Left forelimb (tissue), 1 donor: Measurements from ENCODE around the gene PDPK1.

Source experiments
- DNase-seq: peaks from one replicate; pipeline ENCODE4 v3.0.0-alpha.2; 2018; ENCODE audit warnings: low spot score

PDPK1 gene

DNA sequence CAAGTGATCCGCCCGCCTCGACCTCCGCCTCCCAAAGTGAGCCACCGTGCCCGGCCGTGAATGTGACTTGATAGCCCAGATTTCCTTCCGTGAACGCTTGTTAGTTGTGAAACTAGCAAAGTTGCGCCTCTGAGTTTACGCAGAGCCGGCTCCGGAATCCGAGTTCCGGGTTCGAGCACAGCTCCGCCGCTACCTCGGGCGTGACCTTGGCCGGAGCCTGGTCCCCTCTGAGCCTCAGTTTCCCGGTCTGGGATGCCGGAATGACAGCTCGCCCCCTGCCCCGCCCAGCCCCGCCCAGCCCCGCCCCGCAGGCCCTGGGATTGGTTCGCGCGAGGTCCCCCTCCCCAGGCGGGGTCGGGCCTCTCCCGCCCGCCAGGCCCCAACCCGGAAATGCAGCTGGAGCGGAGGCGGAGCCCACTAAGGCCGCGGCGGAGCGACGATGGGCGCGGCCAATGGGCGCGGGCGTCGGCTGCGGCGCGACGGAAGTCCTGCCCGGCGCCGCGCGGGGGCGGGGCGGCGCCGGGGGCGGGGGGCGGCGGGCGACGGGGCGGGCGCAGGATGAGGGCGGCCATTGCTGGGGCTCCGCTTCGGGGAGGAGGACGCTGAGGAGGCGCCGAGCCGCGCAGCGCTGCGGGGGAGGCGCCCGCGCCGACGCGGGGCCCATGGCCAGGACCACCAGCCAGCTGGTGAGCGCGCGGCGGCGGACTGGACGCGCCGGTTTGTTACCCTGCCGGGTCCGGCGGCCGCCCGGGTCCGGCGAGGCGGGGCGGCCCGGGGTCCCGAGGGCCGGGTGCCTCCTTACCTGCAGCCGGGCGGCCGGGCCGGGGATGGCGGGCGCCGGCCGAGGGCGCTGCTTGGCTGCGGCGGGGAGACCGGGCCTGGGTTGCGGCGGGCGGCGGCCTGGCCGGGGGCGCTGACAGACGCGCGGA is at the start of gene PDPK1:
PDPK1 (plus strand) TSS at position 571 of the 929 bp plus-strand sequence; CDS start at position 663, 92 bp downstream.
- DNase-seq = peak; percentile 96

DNA sequence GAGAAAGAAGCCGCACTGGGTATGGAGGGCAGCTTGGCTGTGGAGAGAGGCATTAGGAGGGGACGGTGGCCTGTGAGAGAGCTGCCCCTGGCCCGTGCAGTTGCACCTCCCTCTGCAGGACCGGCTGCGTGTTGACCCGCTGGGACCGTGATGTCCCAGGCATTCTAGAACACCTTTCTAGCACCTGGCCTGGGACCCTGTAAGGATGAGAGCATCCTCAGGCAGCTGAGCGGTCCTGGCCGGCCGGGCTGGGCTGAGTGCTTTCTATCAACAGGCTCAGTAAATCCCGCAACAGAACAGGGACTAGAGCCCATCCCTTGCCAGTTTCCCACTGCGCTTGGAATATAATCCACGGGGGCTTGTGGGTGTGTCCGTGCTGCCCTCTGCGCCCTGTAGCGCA is 48.2 kb upstream of the PDPK1 start:
- DNase-seq = no peak

DNA sequence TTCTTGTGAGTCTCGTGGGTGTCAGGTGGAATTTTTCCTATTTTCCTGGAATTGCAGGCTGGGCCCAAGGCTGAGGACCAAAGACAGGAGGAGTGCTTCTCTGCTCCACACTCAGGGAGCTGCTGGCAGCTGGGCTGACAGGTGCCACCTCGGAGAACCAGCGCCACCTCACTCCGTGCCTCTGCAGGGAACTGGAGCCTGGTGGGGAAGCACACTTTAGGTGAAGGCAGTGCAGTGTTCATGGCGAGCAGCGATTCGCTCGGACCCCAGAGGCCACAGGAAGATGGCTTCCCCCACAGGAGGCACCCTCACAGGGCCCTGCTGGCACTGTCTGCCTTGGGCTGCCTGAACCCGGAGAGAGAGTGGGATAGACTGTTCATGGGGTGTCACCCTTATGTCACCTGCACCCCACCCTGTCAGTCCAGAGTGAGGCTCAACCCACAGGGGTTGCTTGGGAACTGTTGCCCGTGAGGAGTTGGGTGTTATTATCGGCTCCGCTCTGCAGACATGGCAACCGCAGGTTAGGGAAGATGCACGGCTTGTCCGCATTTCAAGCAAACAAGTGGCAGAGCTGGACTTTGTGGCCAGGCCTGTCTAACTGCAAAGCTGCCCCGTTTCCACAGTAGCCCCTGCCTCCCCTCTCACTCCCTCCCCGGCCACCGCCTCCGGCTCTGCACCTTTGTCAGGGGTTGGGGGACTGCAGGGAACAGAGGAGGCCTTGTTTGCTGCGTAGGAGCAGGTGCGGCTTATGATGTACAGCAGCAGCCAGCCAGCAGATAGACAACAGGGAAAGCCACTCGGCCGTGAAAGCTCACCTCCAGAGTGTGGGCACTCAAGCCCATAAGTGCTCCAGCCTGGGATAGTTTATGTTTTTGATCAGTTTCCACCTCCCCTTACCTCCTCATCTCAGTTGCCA is 47.4 kb upstream of the PDPK1 start:
- no peak for DNase-seq

- no peak for DNase-seq
These were observed 45.5 kb upstream of the PDPK1 start for GRCh38 chr16:2492292-2492691.

DNA sequence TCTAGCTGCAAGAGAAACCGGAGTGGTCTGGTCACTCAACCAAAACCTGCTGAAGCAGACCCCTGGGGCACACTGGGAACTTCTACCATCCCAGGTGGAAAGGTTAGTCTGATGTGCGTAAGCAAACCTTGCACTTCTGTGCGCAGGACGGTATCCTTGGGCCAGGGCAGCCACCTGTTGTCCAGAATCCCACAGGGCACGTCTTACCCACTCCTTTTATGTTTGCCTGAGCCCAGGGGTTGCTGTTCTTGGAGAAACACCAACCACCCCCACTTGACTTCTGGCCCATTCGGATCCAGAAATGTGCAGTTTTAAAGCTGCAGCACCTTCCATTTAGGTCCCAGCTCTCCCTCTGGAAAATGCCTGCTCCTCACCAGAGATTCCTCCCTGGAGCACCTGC is 44.2 kb upstream of the PDPK1 start:
- no peak for DNase-seq

GRCh38 chr16:2494616-2495015 is 43.2 kb upstream of the PDPK1 start:
- DNase-seq = no peak

DNA sequence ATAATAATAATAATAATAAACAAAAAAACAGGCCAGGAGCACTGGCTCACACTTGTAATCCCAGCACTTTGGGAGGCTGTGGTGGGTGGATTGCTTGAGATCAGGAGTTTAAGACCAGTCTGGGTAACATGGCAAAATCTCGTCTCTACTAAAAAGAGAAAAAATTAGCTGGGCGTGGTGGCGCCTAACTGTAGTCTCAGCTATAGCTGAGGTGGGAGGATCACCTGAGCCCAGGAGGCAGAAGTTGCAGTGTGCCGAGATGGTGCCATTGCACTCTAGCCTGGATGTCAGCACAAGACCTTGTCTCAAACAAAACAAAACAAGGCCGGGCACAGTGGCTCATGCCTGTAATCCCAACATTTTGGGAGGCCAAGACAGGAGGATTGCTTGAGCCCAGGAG is 42.8 kb upstream of the PDPK1 start:
- no peak for DNase-seq

- DNase-seq = no peak
These were observed 41.4 kb upstream of the PDPK1 start for GRCh38 chr16:2496223-2497115.

- DNase-seq = no peak
These were observed 40.6 kb upstream of the PDPK1 start for GRCh38 chr16:2497116-2497630.

- no peak for DNase-seq
These were observed 39.9 kb upstream of the PDPK1 start for GRCh38 chr16:2497695-2498484.

GRCh38 chr16:2498531-2499253 is 39.1 kb upstream of the PDPK1 start:
- DNase-seq = no peak

GRCh38 chr16:2499454-2499853 is 38.4 kb upstream of the PDPK1 start:
- no peak for DNase-seq

- no peak for DNase-seq
These were observed 37.9 kb upstream of the PDPK1 start for GRCh38 chr16:2499890-2500429.

- DNase-seq = no peak
These were observed 37.3 kb upstream of the PDPK1 start for GRCh38 chr16:2500430-2500917.

DNA sequence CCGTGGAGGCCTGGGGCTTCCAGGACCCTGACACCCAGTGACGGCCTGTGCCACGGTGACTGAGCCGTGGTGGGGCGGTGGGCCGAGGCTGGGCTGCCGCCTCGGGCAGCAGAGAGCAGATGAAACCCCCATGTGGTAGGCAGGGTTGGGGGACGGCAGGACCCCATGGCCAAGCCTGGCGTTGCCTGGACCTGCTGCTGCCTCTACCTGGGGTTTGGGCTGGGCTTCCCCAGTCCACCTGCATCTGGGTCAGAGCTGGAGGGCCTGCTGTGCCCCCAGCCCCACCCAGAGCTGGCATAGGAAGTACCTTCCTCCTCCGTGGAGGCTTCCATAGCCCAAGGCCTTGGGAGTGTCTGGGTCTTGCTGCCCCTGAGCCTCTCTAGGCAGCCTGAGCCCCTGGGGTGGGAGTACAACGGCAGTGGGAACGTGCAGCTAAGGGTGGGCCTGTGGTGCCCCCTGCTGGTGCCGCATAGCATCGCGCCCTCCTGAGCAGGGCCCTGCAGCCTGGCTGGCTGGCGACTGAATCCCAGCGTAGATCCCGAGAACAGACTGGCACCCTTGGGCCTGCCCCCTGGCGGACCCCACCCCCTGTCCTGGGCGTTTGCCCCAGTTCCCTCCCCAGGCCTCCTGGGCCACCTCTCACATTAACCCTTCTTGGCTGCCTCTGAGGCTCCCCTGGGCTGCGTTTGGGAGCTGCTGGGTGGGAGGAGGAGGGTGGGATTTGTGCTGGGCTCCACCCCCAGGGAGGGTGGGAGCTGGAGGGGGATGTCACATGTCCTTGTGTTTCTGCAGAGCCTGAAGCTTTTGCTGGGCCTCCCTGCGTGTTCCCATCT is 36.7 kb upstream of the PDPK1 start:
- DNase-seq = peak; percentile 93

DNA sequence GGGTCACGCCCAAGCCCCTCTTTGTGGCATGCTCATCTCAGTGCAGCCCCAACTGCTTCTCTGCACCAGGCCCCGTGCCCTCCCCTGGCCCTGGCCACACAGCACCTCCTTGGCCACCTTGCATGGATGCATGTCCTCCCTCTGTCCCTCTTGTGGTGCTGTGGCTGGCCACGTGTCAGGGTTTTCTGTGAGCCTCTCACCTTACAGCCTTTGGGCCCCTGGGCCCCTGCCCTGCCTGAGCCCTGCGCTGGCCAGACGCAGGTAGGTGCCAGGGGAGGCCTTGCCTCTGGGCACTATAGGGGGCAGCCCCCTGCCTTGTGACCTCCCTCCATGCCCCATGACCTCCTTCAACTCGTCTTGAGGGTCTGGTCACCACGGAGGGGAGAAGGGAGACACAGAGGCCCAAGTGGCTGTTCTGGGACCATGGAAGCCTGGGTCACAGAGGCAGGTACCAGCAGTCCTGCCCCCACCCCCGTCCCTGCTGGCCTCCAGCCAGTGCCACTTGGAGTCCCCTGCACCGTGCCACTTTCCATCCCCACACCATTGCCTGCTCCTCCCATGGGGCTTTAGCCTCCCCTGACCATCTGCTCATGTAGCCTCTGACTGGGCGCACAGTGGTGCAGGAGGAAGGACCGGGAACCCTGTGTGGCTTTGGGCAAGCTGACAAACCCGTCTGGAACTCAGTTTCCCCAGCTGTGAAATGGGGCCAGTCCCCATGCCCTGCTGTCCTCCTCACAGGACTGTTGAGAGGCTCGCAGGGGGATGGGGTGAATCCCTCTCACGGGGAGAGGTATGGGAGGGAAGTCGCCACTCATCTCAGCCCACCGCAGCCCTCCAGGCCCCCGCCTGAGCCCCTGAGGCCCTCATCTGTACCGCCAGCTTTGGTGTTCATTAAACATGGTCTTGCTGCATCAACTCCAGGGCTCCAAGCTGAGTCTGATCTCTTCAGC is 35.6 kb upstream of the PDPK1 start:
- no peak for DNase-seq

GRCh38 chr16:2505695-2506094 is 32.1 kb upstream of the PDPK1 start:
- DNase-seq = no peak
